NCI-H748 (cell line): Measurements from ENCODE around the gene ANKS1B.
A peak's percentile ranks its signal among the peaks of the same experiment; 100 is the strongest.
"Not testable (repeated sequence)": the region's sequence is repeated elsewhere in the genome, so short reads cannot be mapped to it uniquely, and the experiment has no call there.

Experiments
- DNase-seq: peaks from one replicate; lab custom pipeline; 2025; ENCODE audit not compliant: unreplicated experiment; lab: John Stamatoyannopoulos, UW

ANKS1B gene

GRCh38 chr12:99984271-99985128 lies at the start of gene ANKS1B:
Gene ANKS1B, minus strand, starts transcription at chr12:99984936. Its CDS starts 699 bp downstream, at chr12:99984237.
- DNase-seq, result peak; percentile 84

- DNase-seq, result no peak
These were observed 47.1 kb upstream of the ANKS1B start for GRCh38 chr12:100031836-100032235.

GRCh38 chr12:100027671-100028070 lies 42.9 kb upstream of the ANKS1B start:
- no peak for DNase-seq

- DNase-seq, result no peak
These were observed 41.5 kb upstream of the ANKS1B start for GRCh38 chr12:100026241-100026640.

- DNase-seq, result peak; percentile 10
These were observed 40.3 kb upstream of the ANKS1B start for GRCh38 chr12:100024974-100025555.

GRCh38 chr12:100020370-100020769 lies 35.6 kb upstream of the ANKS1B start:
- DNase-seq, result no peak

- no peak for DNase-seq
These were observed 32.3 kb upstream of the ANKS1B start for GRCh38 chr12:100017056-100017455.

GRCh38 chr12:100016304-100016703 lies 31.6 kb upstream of the ANKS1B start:
- not testable (repeated sequence) for DNase-seq

GRCh38 chr12:100005846-100006245 lies 21.1 kb upstream of the ANKS1B start:
- DNase-seq, result not testable (repeated sequence)

- no peak for DNase-seq
These were observed 13.1 kb upstream of the ANKS1B start for GRCh38 chr12:99997806-99998205.

GRCh38 chr12:99996095-99996494 lies 11.4 kb upstream of the ANKS1B start:
- no peak for DNase-seq

- no peak for DNase-seq
These were observed 895 bp upstream of the ANKS1B start for GRCh38 chr12:99985631-99986030.

GRCh38 chr12:99985129-99985570 lies 414 bp upstream of the ANKS1B start:
- peak; percentile 31 for DNase-seq

GRCh38 chr12:99983456-99984258 lies 1.1 kb downstream of the ANKS1B start:
- DNase-seq, result peak; percentile 74

GRCh38 chr12:99981639-99982190 lies 3.0 kb downstream of the ANKS1B start:
- no peak for DNase-seq

- DNase-seq, result no peak
These were observed 5.3 kb downstream of the ANKS1B start for GRCh38 chr12:99979471-99979870.

- no peak for DNase-seq
These were observed 6.6 kb downstream of the ANKS1B start for GRCh38 chr12:99978152-99978551.

GRCh38 chr12:99977550-99977949 lies 7.2 kb downstream of the ANKS1B start:
- no peak for DNase-seq

GRCh38 chr12:99976762-99977161 lies 8.0 kb downstream of the ANKS1B start:
- DNase-seq, result no peak

GRCh38 chr12:99975321-99975720 lies 9.4 kb downstream of the ANKS1B start:
- no peak for DNase-seq

GRCh38 chr12:99974146-99974545 lies 10.6 kb downstream of the ANKS1B start:
- no peak for DNase-seq
